NT2/D1 (cell line): ENCODE results near the gene SOX5.

Source experiments
- DNase-seq: peaks from one replicate; pipeline ENCODE4 v3.0.0-alpha.2; 2011; ENCODE audit warnings: low read depth, low spot score
- H3K27me3 ChIP-seq: 2 replicates; pipeline ENCODE4 v1.6.0; 2011; ENCODE audit warnings: mild to moderate bottlenecking; ENCODE audit not compliant: insufficient read length, insufficient read depth
- H3K36me3 ChIP-seq: 2 replicates; pipeline ENCODE4 v1.6.1; 2011; ENCODE audit warnings: mild to moderate bottlenecking, low read length, mixed read lengths; ENCODE audit not compliant: insufficient read depth, insufficient read length
- H3K4me1 ChIP-seq: 2 replicates; pipeline ENCODE4 v1.5.1; 2011; ENCODE audit not compliant: insufficient read depth, insufficient read length
- H3K4me3 ChIP-seq: 2 replicates; pipeline ENCODE4 v1.5.1; 2011; ENCODE audit warnings: low read depth; ENCODE audit not compliant: insufficient read length
- H3K9ac ChIP-seq: 2 replicates; pipeline ENCODE4 v1.6.0; 2011; ENCODE audit warnings: low read depth; ENCODE audit not compliant: insufficient read length
- H3K9me3 ChIP-seq: 2 replicates; pipeline ENCODE4 v1.5.1; 2011; ENCODE audit warnings: mild to moderate bottlenecking, low read length; ENCODE audit not compliant: insufficient read depth
- SUZ12 ChIP-seq: IDR thresholded peaks from 2 replicates; pipeline ENCODE4 v1.6.1; 2011; ENCODE audit not compliant: insufficient read length, insufficient read depth; ENCODE audit errors: extremely low read depth
- YY1 ChIP-seq: IDR thresholded peaks from 2 replicates; pipeline ENCODE4 v1.6.1; 2011; ENCODE audit not compliant: insufficient read length, insufficient read depth
- ZNF274 ChIP-seq: IDR thresholded peaks from 2 replicates; pipeline ENCODE4 v1.6.1; 2011; ENCODE audit warnings: mild to moderate bottlenecking, low read depth, low read length

The SOX5 gene

GRCh38 chr12:23482571-23482970, 466.9 kb downstream of the SOX5 start:
- H3K27me3 ChIP-seq, result no peaks in the 10 kb centered on the region
- no peak for DNase-seq
- H3K4me3 ChIP-seq, result no peak overlapping the region
- H3K9me3 ChIP-seq, result no peaks in the 10 kb centered on the region; the same call in 1 of the 2 replicates
- H3K4me1 ChIP-seq, result no peaks in the 10 kb centered on the region
- TF ChIP-seq YY1 (no peak), SUZ12 (no peak), ZNF274 (no peak)
- no peak overlapping the region for H3K9ac ChIP-seq
- no peaks in the 10 kb centered on the region for H3K36me3 ChIP-seq
